Fibroblast of lung (primary cell): ENCODE results near the gene KRTAP5-6. TPM values are rescaled to one million over a fixed set of nuclear protein-coding genes. Genes with fewer than 3 reads are reported as not detected.

Source experiments
- DNase-seq, 2 donors: peaks; one replicate each; pipeline versions ENCODE4 v3.0.0 to v3.0.0-alpha.2; 2010; ENCODE audit warnings: low read depth in 2 of 2
- H2AFZ ChIP-seq: 2 replicates; pipeline ENCODE4 v1.5.1; 2012; ENCODE audit warnings: low read length, control low read depth, inconsistent platforms
- H3K27ac ChIP-seq: 2 replicates; pipeline ENCODE4 v1.5.1; 2011; ENCODE audit warnings: low read length, control low read depth; ENCODE audit not compliant: insufficient read depth
- H3K27me3 ChIP-seq: 2 replicates; pipeline ENCODE4 v1.5.1; 2011; ENCODE audit warnings: mild to moderate bottlenecking, low read length; ENCODE audit not compliant: control insufficient read depth, insufficient read depth
- H3K36me3 ChIP-seq: 2 replicates; pipeline ENCODE4 v1.5.1; 2011; ENCODE audit warnings: low read length; ENCODE audit not compliant: control insufficient read depth, insufficient read depth
- H3K4me1 ChIP-seq: 2 replicates; pipeline ENCODE4 v1.5.1; 2011; ENCODE audit warnings: low read length; ENCODE audit not compliant: control insufficient read depth, insufficient read depth; ENCODE audit errors: extremely low read depth
- H3K4me2 ChIP-seq: 2 replicates; pipeline ENCODE4 v1.5.1; 2011; ENCODE audit warnings: low read length, control low read depth; ENCODE audit not compliant: insufficient read depth; ENCODE audit errors: extremely low read depth
- H3K4me3 ChIP-seq, 4 experiments: fragments of 200-600 bp in 1 of 4; sonication (generic) in 1 of 4; replicated peaks in 1 of 4; 2 replicates each; pipeline ENCODE4 v1.5.1; 2011 to 2016; ENCODE audit warnings: low read length in 4 of 4, low read depth in 3 of 4, mild to moderate bottlenecking in 3 of 4, control low read depth in 2 of 4, inconsistent platforms in 1 of 4, mixed read lengths in 1 of 4; ENCODE audit not compliant: insufficient read depth in 1 of 4; ENCODE audit errors: control extremely low read depth in 1 of 4
- H3K79me2 ChIP-seq: 2 replicates; pipeline ENCODE4 v1.5.1; 2012; ENCODE audit warnings: mild to moderate bottlenecking, low read length, inconsistent platforms; ENCODE audit not compliant: control insufficient read depth, insufficient read depth
- H3K9ac ChIP-seq: 2 replicates; pipeline ENCODE4 v1.5.1; 2011; ENCODE audit warnings: mild to moderate bottlenecking, low read length, control low read depth; ENCODE audit not compliant: insufficient read depth
- H3K9me3 ChIP-seq: 2 replicates; pipeline ENCODE4 v1.5.1; 2012; ENCODE audit warnings: low read depth, low read length; ENCODE audit not compliant: control insufficient read depth, insufficient read depth
- H4K20me1 ChIP-seq: 2 replicates; pipeline ENCODE4 v1.5.1; 2011; ENCODE audit warnings: low read length; ENCODE audit not compliant: control insufficient read depth, insufficient read depth; ENCODE audit errors: extremely low read depth
- EZH2 ChIP-seq: IDR thresholded peaks from 2 replicates; pipeline ENCODE4 v1.5.1; 2012; ENCODE audit warnings: low read length, control low read depth, mild to moderate bottlenecking; ENCODE audit errors: missing control alignments
- polyA plus RNA-seq, 2 donors: library from polyadenylated mRNA; depleted of rRNA in 1 of 2; stranded (reverse) in 1 of 2; unstranded in 1 of 2; fragments of >200 nt; gene quantifications; 2 replicates each; pipeline ENCODE4 v1.2.1, GENCODE V29; 2011 to 2012; ENCODE audit warnings: missing spikeins in 1 of 2
- total RNA-seq: library from RNA; depleted of rRNA; stranded (reverse); fragments of >200 nt; gene quantifications from 2 replicates; pipeline ENCODE4 v1.2.1, GENCODE V29; 2014
- TF ChIP-seq, protein P1 (sequence below), 2 donors: IDR thresholded peaks in 1 of 2; conservative IDR thresholded peaks in 1 of 2; 1 replicate in 1 of 2; 2 replicates in 1 of 2; pipeline ENCODE4 v1.5.1; 2011 to 2012; ENCODE audit warnings: low read length in 2 of 2, control low read depth in 1 of 2, inconsistent platforms in 1 of 2, low read depth in 1 of 2, mild to moderate bottlenecking in 1 of 2

The KRTAP5-6 gene
- total and polyA plus RNA-seq, 2 donors (not counting 1 experiment from before 2014, with no cell fraction given): not detected

DNA sequence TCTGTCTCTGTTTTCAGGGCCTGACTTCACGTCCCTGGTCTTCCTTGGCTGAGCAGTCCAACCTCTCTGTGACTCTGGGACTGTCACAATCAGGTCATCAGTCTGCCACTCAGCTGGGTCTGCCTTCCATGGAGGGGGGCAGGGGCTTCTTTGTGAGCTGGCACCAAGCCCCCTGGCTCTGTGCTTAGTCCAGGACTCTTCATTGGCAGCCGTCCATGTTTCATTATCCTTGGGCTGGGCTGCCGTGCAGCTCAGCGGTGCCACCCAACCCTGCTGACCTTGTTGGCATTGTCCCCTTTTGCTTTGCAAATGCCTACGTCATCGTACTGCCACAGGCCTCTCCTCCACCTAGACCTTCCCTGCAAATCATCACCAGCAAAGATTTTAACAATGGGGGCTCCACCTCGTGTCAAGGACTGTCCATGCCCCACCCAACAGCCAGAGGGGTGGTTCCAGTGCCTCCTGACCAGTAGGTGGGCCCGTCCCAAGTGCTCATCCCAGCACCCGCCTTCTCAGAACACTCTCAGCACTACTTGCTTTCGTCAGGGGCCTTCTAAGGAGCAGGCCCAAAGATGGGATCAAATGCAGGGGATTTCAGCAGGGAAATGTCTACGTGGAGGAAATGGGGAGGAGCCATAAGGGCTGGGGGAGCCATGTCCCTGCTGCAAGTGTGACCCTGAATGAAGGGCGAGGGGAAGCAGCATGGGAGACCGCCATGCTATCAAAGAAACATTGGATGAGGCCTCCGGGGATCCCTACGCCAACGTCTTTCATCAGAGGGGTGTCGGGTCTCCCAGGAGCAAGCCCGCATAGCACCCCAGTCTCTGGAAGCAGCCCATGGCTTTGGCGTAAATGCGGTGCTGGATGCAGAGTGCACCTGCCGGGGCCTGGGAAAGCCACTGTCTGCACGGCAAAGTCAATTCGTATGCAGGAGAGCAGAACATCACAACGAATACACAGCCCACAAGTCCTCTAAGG is 18.2 kb downstream of the KRTAP5-6 start:
- Histone ChIP-seq H4K20me1 (no peaks in the 10 kb centered on the region), H3K4me3 (no peak overlapping the region), H3K9me3 (no peaks in the 10 kb centered on the region), H3K36me3 (no peaks in the 10 kb centered on the region), H3K4me2 (no peak overlapping the region), H3K79me2 (no peaks in the 10 kb centered on the region), H3K27ac (no peak overlapping the region), H3K9ac (no peak overlapping the region), H3K4me1 (no peaks in the 10 kb centered on the region), H3K27me3 (peaks cover 2% of the 10 kb centered on the region), H2AFZ (no peak overlapping the region)
- no peak for DNase-seq
- TF ChIP-seq EZH2: no peak
- TF ChIP-seq, protein P1, sequence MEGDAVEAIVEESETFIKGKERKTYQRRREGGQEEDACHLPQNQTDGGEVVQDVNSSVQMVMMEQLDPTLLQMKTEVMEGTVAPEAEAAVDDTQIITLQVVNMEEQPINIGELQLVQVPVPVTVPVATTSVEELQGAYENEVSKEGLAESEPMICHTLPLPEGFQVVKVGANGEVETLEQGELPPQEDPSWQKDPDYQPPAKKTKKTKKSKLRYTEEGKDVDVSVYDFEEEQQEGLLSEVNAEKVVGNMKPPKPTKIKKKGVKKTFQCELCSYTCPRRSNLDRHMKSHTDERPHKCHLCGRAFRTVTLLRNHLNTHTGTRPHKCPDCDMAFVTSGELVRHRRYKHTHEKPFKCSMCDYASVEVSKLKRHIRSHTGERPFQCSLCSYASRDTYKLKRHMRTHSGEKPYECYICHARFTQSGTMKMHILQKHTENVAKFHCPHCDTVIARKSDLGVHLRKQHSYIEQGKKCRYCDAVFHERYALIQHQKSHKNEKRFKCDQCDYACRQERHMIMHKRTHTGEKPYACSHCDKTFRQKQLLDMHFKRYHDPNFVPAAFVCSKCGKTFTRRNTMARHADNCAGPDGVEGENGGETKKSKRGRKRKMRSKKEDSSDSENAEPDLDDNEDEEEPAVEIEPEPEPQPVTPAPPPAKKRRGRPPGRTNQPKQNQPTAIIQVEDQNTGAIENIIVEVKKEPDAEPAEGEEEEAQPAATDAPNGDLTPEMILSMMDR (conservative IDR thresholded peaks at IDR 0.05 in 1 of 2, IDR thresholded peaks at IDR 0.05 in 1 of 2; ENCODE audit: low read depth in 1 of 2, low read length in 2 of 2): no peak

DNA sequence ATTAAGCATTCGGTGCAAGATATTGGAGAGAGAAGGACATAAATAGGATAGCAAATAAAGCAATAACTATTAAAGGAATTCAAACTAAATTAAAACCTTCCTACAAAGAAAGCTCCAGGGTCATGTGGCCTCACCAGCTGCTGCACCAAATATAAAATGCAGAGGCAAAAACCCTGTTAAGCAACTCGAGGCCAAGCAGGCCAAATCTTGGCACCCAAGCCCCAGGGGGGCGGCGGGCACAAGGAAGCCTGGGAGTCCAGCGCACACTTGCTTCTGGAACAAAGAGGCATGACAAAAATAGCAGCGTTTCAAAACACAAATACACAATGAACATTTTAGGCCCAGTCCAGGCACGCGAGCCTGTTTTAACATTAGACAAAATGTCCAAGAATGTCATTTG is 20.8 kb downstream of the KRTAP5-6 start:
- H3K4me1 ChIP-seq: no peaks in the 10 kb centered on the region

DNA sequence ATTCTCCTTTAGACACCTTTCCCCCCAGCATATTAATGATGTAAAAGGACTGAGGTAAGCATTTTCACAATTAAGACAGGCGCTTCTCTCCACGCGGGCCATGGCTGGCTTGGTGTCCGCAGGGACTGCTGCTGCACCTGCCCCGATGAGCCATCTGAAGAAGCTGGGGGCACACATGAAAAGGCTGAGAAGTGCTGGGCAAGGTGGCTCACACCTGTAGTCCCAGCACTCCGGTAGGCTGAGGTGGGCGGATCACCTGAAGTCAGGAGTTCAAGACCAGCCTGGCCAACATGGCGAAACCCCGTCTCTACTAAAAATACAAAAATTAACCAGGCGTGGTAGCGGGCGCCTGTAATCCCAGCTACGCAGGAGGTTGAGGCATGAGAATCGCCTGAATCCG is 21.3 kb downstream of the KRTAP5-6 start:
- H4K20me1 ChIP-seq: no peaks in the 10 kb centered on the region
- H3K27ac ChIP-seq: no peak overlapping the region
- no peak overlapping the region for H3K9ac ChIP-seq
- H3K9me3 ChIP-seq: no peaks in the 10 kb centered on the region
- H3K4me1 ChIP-seq: no peaks in the 10 kb centered on the region
- TF ChIP-seq, protein P1 (conservative IDR thresholded peaks at IDR 0.05 in 1 of 2, IDR thresholded peaks at IDR 0.05 in 1 of 2; ENCODE audit: low read depth in 1 of 2, low read length in 2 of 2): no peak
- TF ChIP-seq EZH2: no peak
- H2AFZ ChIP-seq: no peak overlapping the region
- H3K4me3 ChIP-seq: no peak overlapping the region
- H3K4me2 ChIP-seq: no peak overlapping the region
- DNase-seq: no peak
- peaks cover 2% of the 10 kb centered on the region for H3K27me3 ChIP-seq
- H3K36me3 ChIP-seq: no peaks in the 10 kb centered on the region
- no peaks in the 10 kb centered on the region for H3K79me2 ChIP-seq

More for the DNA sequence above, 20.8 kb downstream of the KRTAP5-6 start:
- no peaks in the 10 kb centered on the region for H3K9me3 ChIP-seq
- no peak overlapping the region for H3K4me2 ChIP-seq
- no peaks in the 10 kb centered on the region for H3K79me2 ChIP-seq
- H4K20me1 ChIP-seq: no peaks in the 10 kb centered on the region
- H2AFZ ChIP-seq: no peak overlapping the region
- no peak for DNase-seq
- no peaks in the 10 kb centered on the region for H3K36me3 ChIP-seq
- no peak overlapping the region for H3K4me3 ChIP-seq
- no peak overlapping the region for H3K27ac ChIP-seq
- TF ChIP-seq, protein P1 (conservative IDR thresholded peaks at IDR 0.05 in 1 of 2, IDR thresholded peaks at IDR 0.05 in 1 of 2; ENCODE audit: low read depth in 1 of 2, low read length in 2 of 2): no peak
- TF ChIP-seq EZH2: no peak
- H3K27me3 ChIP-seq: peaks cover 2% of the 10 kb centered on the region
- H3K9ac ChIP-seq: no peak overlapping the region
